Measurements from ENCODE around the gene DGKZ.

DGKZ gene

GRCh38 chr11:46387919-46388618 is 40.8 kb downstream of the DGKZ start:
- Histone ChIP-seq H2BK5ac (ENCODE audit: low read length) (no peak overlapping the region), H2AK5ac (ENCODE audit: low read length) (no peak overlapping the region), H3K79me1 (ENCODE audit: low read length) (no peaks in the 10 kb centered on the region), H3K4me2 (ENCODE audit: low read length) (peak overlapping the region; percentile 18), H4K8ac (ENCODE audit: low read depth, low read length) (no peak overlapping the region), H3K79me2 (ENCODE audit: control insufficient read depth, insufficient read depth, low read length) (no peaks in the 10 kb centered on the region), H3K4ac (ENCODE audit: low read depth, low read length) (no peak overlapping the region), H3K4me3 (ENCODE audit: low read length) (no peak overlapping the region), H3K23ac (ENCODE audit: low read length) (no peak overlapping the region), H2BK120ac (ENCODE audit: low read depth, low read length) (no peak overlapping the region), H3K4me1 (ENCODE audit: control insufficient read depth, low read depth, low read length) (peaks cover 6% of the 10 kb centered on the region), H3K56ac (ENCODE audit: low read length) (peak overlapping the region; percentile 29), H3K27me3 (ENCODE audit: insufficient read depth, low read length, poor library complexity) (peaks cover 16% of the 10 kb centered on the region), H3K36me3 (ENCODE audit: control insufficient read depth, insufficient read depth, low read length) (no peaks in the 10 kb centered on the region), H3K27ac (ENCODE audit: low read depth, low read length) (no peak overlapping the region), H3K18ac (ENCODE audit: low read length) (no peak overlapping the region), H2BK15ac (replicated peaks; ENCODE audit: low read depth) (no peak overlapping the region), H4K5ac (ENCODE audit: low read length) (no peak overlapping the region), H3K9ac (ENCODE audit: low read length) (peak overlapping the region; percentile 34)
- no CpG with 5 or more reads among the region's 24 CpGs for WGBS (ENCODE audit: extremely low coverage, insufficient coverage, low lambda C conversion rate)
- no peak for DNase-seq

GRCh38 chr11:46388619-46389449 is 41.6 kb downstream of the DGKZ start:
- DNase-seq: peak; percentile 86
- Histone ChIP-seq H2BK5ac (ENCODE audit: low read length) (no peak overlapping the region), H3K27ac (ENCODE audit: low read depth, low read length) (no peak overlapping the region), H3K9ac (ENCODE audit: low read length) (no peak overlapping the region), H3K36me3 (ENCODE audit: control insufficient read depth, insufficient read depth, low read length) (no peaks in the 10 kb centered on the region), H3K4me3 (ENCODE audit: low read length) (no peak overlapping the region), H2AK5ac (ENCODE audit: low read length) (no peak overlapping the region), H3K27me3 (ENCODE audit: insufficient read depth, low read length, poor library complexity) (peaks cover 16% of the 10 kb centered on the region), H3K79me2 (ENCODE audit: control insufficient read depth, insufficient read depth, low read length) (no peaks in the 10 kb centered on the region), H3K18ac (ENCODE audit: low read length) (no peak overlapping the region), H2BK120ac (ENCODE audit: low read depth, low read length) (no peak overlapping the region), H3K4me2 (ENCODE audit: low read length) (peak overlapping the region; percentile 18), H3K4ac (ENCODE audit: low read depth, low read length) (no peak overlapping the region), H3K23ac (ENCODE audit: low read length) (no peak overlapping the region), H4K8ac (ENCODE audit: low read depth, low read length) (no peak overlapping the region), H3K56ac (ENCODE audit: low read length) (no peak overlapping the region), H4K5ac (ENCODE audit: low read length) (no peak overlapping the region), H3K79me1 (ENCODE audit: low read length) (no peaks in the 10 kb centered on the region), H3K4me1 (ENCODE audit: control insufficient read depth, low read depth, low read length) (peaks cover 6% of the 10 kb centered on the region), H2BK15ac (replicated peaks; ENCODE audit: low read depth) (no peak overlapping the region)
- no CpG with 5 or more reads among the region's 21 CpGs for WGBS (ENCODE audit: extremely low coverage, insufficient coverage, low lambda C conversion rate)

- Histone ChIP-seq H2AK5ac (ENCODE audit: low read length) (no peak overlapping the region), H3K23ac (ENCODE audit: low read length) (peak overlapping the region; percentile 92), H3K79me2 (ENCODE audit: control insufficient read depth, insufficient read depth, low read length) (no peaks in the 10 kb centered on the region), H3K9ac (ENCODE audit: low read length) (peak overlapping the region; percentile 6), H3K56ac (ENCODE audit: low read length) (peak overlapping the region; percentile 44), H2BK5ac (ENCODE audit: low read length) (no peak overlapping the region), H2BK120ac (ENCODE audit: low read depth, low read length) (no peak overlapping the region), H4K5ac (ENCODE audit: low read length) (no peak overlapping the region), H3K4me3 (ENCODE audit: low read length) (no peak overlapping the region), H3K79me1 (ENCODE audit: low read length) (no peaks in the 10 kb centered on the region), H3K4me2 (ENCODE audit: low read length) (peak overlapping the region; percentile 44), H3K4ac (ENCODE audit: low read depth, low read length) (no peak overlapping the region), H3K27me3 (ENCODE audit: insufficient read depth, low read length, poor library complexity) (peaks cover 16% of the 10 kb centered on the region), H3K36me3 (ENCODE audit: control insufficient read depth, insufficient read depth, low read length) (no peaks in the 10 kb centered on the region), H3K4me1 (ENCODE audit: control insufficient read depth, low read depth, low read length) (peaks cover 6% of the 10 kb centered on the region), H3K18ac (ENCODE audit: low read length) (no peak overlapping the region), H4K8ac (ENCODE audit: low read depth, low read length) (no peak overlapping the region), H2BK15ac (replicated peaks; ENCODE audit: low read depth) (no peak overlapping the region), H3K27ac (ENCODE audit: low read depth, low read length) (no peak overlapping the region)
- WGBS (ENCODE audit: extremely low coverage, insufficient coverage, low lambda C conversion rate): no CpG with 5 or more reads among the region's 80 CpGs
- DNase-seq: peak; percentile 85
These were observed 42.4 kb downstream of the DGKZ start for GRCh38 chr11:46389450-46390330.

- no peak for DNase-seq
- H3K4ac ChIP-seq (ENCODE audit: low read depth, low read length): no peak overlapping the region
- no peaks in the 10 kb centered on the region for H3K36me3 ChIP-seq (ENCODE audit: control insufficient read depth, insufficient read depth, low read length)
- no peak overlapping the region for H2AK5ac ChIP-seq (ENCODE audit: low read length)
- no peaks in the 10 kb centered on the region for H3K79me1 ChIP-seq (ENCODE audit: low read length)
- H3K4me3 ChIP-seq (ENCODE audit: low read length): no peak overlapping the region
- peaks cover 6% of the 10 kb centered on the region for H3K4me1 ChIP-seq (ENCODE audit: control insufficient read depth, low read depth, low read length)
- H3K56ac ChIP-seq (ENCODE audit: low read length): no peak overlapping the region
- no peak overlapping the region for H4K8ac ChIP-seq (ENCODE audit: low read depth, low read length)
- H2BK15ac ChIP-seq (replicated peaks; ENCODE audit: low read depth): no peak overlapping the region
- H3K23ac ChIP-seq (ENCODE audit: low read length): no peak overlapping the region
- no peak overlapping the region for H4K5ac ChIP-seq (ENCODE audit: low read length)
- H3K27ac ChIP-seq (ENCODE audit: low read depth, low read length): no peak overlapping the region
- WGBS (ENCODE audit: extremely low coverage, insufficient coverage, low lambda C conversion rate): no CpG with 5 or more reads among the region's 49 CpGs
- no peak overlapping the region for H3K4me2 ChIP-seq (ENCODE audit: low read length)
- H2BK120ac ChIP-seq (ENCODE audit: low read depth, low read length): no peak overlapping the region
- H3K27me3 ChIP-seq (ENCODE audit: insufficient read depth, low read length, poor library complexity): peaks cover 16% of the 10 kb centered on the region
- no peaks in the 10 kb centered on the region for H3K79me2 ChIP-seq (ENCODE audit: control insufficient read depth, insufficient read depth, low read length)
- no peak overlapping the region for H3K18ac ChIP-seq (ENCODE audit: low read length)
- H3K9ac ChIP-seq (ENCODE audit: low read length): no peak overlapping the region
- H2BK5ac ChIP-seq (ENCODE audit: low read length): no peak overlapping the region
These were observed 43.3 kb downstream of the DGKZ start for GRCh38 chr11:46390331-46391171.

GRCh38 chr11:46391186-46391577 is 43.9 kb downstream of the DGKZ start:
- Histone ChIP-seq H3K56ac (ENCODE audit: low read length) (no peak overlapping the region), H3K9ac (ENCODE audit: low read length) (no peak overlapping the region), H2BK5ac (ENCODE audit: low read length) (no peak overlapping the region), H3K4me2 (ENCODE audit: low read length) (peak overlapping the region; percentile 25), H3K27ac (ENCODE audit: low read depth, low read length) (no peak overlapping the region), H4K8ac (ENCODE audit: low read depth, low read length) (no peak overlapping the region), H2BK15ac (replicated peaks; ENCODE audit: low read depth) (no peak overlapping the region), H3K4me3 (ENCODE audit: low read length) (no peak overlapping the region), H3K23ac (ENCODE audit: low read length) (no peak overlapping the region), H3K4me1 (ENCODE audit: control insufficient read depth, low read depth, low read length) (peaks cover 6% of the 10 kb centered on the region), H2AK5ac (ENCODE audit: low read length) (no peak overlapping the region), H3K79me1 (ENCODE audit: low read length) (no peaks in the 10 kb centered on the region), H3K79me2 (ENCODE audit: control insufficient read depth, insufficient read depth, low read length) (no peaks in the 10 kb centered on the region), H3K27me3 (ENCODE audit: insufficient read depth, low read length, poor library complexity) (peaks cover 16% of the 10 kb centered on the region), H3K18ac (ENCODE audit: low read length) (no peak overlapping the region), H3K36me3 (ENCODE audit: control insufficient read depth, insufficient read depth, low read length) (no peaks in the 10 kb centered on the region), H3K4ac (ENCODE audit: low read depth, low read length) (no peak overlapping the region), H2BK120ac (ENCODE audit: low read depth, low read length) (no peak overlapping the region), H4K5ac (ENCODE audit: low read length) (no peak overlapping the region)
- no peak for DNase-seq
- no CpG with 5 or more reads among the region's 31 CpGs for WGBS (ENCODE audit: extremely low coverage, insufficient coverage, low lambda C conversion rate)

All from mesendoderm (in vitro differentiated cells).